ENCODE results near the gene HOOK1.

- TF ChIP-seq CTCF (conservative IDR thresholded peaks at IDR 0.05; ENCODE audit: low read depth, low read length) = no peak
- no peak for TF ChIP-seq EZH2 (IDR thresholded peaks at IDR 0.05; ENCODE audit: borderline replicate concordance, low read depth, low read length, poor library complexity, severe bottlenecking)
Observed at GRCh38 chr1:59819566-59820438, 5.1 kb downstream of the HOOK1 start.

Data from A673 (cell line).